ENCODE data around the gene CCL19.

GRCh38 chr9:34684816-34685215 is 6.3 kb downstream of the CCL19 start:
- TF ChIP-seq CTCF (conservative IDR thresholded peaks at IDR 0.05; ENCODE audit: low read length) (no peak), EZH2phosphoT487 (IDR thresholded peaks at IDR 0.05; ENCODE audit: borderline replicate concordance, low read depth, low read length) (no peak)
